Activated gamma-delta T cell treated with anti-CD3 and anti-CD28 coated beads, Interleukin-2, amount 50 U/mL, for 16 hours (primary cell): ENCODE data around the gene ZCRB1.
A peak's percentile ranks its signal among the peaks of the same experiment; 100 is the strongest.
"Not testable (repeated sequence)": the region's sequence is repeated elsewhere in the genome, so short reads cannot be mapped to it uniquely, and the experiment has no call there.

Experiments used
- DNase-seq: peaks from one replicate; pipeline ENCODE4 v3.0.0-alpha.2; 2020; ENCODE audit warnings: low read depth

ZCRB1 gene, protein sequence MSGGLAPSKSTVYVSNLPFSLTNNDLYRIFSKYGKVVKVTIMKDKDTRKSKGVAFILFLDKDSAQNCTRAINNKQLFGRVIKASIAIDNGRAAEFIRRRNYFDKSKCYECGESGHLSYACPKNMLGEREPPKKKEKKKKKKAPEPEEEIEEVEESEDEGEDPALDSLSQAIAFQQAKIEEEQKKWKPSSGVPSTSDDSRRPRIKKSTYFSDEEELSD

DNA sequence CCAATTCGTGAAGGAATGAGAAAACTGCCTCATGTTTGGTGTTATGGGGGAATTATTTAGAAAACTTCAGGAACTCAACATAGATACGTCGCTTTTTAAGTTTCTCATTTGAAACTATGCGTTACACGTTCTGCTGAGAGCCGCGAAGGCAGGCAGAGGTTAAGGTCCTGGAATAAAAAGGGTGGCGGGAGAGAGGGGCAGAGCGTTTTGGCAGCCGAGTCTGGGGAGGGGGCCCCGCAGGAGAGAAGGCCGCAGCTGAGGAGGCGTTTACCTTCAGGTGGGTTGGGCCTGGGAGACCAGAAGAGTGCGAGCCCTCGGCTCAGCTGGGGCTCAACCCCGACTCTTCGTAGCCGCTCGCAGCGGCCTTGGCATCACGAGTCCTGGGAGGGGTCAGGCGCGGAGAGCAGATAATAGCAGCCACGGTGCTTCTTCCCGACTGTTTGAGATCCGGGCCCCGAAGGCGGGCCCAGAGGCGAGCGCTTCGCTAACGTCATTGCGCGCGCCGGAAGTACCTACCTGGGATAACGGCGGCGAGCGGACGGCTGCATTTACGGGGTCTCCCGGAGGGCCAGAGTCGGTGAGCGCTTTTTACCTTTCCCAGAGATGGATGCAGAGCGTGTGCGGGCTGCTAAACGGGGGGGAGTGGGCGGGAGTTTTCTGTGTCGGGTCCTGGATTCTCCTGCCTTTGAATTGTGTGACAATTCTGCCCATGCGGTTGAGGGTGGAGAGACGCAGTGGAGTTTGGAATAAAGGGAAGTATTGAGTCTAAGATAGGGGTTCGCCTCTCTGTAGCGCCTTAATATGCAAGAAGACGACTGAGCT, at the start of gene ZCRB1, which contains the start of gene PPHLN1:
ZCRB1 (minus strand) TSS at position 442 of the 822 bp plus-strand sequence. CDS start 1,992 bp downstream, outside the sequence.
PPHLN1 (plus strand) TSS at position 515 of the 822 bp plus-strand sequence. CDS start 9,736 bp downstream, outside the sequence.
- peak; percentile 56 for DNase-seq

DNA sequence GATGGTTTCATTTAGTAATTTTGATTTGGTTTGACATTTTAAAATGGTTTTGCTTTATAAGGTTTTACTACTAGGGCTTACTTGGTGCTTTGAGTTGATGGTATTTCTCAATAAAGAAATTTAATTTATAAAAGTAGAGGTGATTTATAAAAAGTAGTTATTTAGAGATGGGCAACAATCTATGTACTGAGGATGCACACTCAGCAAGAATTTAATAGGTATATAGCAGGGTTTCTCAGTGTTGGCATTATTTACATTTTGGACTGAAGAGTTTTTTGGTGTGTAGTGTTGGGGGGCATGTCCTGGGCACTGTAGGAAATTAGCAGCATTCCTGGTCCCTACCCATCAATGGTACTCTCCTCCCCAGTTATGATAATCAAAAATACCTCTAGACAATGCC, 47.8 kb upstream of the ZCRB1 start:
- DNase-seq, result no peak

DNA sequence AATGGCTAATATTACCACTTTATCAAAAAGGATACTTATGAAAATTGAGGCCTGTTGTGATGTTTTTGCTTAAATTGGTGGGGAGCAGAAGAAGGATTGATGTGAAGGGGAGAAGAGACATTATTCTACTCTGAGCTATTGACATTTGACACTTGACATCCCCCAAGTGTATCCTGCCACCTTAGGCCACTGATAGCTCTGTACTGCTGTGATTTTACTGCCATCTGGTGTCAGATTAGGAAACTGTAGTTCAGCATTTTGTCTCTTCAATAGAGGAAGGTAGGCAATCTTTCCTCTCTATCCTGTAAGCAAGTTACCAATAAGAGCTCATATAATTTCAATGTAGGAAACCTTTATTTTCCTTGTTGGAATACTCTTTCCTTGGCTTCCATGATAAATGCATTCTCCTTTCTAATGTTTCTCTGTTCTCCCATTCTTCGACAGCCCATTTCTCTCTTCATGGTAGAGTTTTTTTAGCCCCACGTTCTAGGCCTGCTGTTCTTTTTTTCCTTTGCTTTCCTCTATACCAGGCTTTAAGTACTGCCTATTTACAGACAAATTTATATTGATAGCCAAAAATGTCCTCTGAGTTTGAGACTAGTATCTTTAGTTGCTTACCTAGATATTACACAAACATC, 46.4 kb upstream of the ZCRB1 start:
- DNase-seq, result no peak

DNA sequence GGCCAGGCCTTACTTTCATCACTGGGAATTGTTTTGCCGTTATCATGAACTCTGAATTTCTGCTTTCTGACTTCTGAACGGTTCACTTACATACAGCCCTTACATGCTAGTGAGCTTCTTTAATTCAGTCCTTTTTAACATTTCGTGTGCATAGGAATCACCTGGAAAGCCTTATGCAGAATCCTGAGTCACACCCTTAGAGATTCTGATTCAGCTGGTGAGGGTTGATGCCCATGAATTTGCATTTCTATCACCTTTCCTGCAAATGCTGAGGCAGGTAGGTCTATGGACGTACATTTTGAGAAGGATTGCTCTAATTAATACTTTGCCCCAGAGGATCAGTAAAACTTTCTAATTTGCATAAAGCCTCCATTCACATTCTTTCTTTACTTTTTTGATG, 44.1 kb upstream of the ZCRB1 start:
- no peak for DNase-seq

DNA sequence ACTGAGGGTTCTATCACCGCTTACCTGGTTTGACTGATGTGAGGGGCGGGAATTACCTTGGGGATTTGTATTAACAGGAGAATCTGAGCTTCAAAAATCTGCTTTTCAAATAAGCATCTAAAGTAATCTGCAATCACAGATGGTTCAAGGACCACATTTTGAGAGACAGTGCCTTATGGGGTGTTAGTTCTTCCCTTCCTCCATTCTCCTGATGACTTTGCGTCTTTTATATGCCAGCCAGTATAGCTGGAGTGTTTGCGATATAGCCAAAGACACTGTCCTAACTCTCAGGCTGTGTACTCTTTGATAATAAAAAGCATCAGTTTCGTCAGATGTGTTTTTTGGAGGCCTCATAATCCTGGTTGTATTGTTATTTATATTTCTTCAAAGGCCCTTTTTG, 39.6 kb upstream of the ZCRB1 start:
- no peak for DNase-seq

DNA sequence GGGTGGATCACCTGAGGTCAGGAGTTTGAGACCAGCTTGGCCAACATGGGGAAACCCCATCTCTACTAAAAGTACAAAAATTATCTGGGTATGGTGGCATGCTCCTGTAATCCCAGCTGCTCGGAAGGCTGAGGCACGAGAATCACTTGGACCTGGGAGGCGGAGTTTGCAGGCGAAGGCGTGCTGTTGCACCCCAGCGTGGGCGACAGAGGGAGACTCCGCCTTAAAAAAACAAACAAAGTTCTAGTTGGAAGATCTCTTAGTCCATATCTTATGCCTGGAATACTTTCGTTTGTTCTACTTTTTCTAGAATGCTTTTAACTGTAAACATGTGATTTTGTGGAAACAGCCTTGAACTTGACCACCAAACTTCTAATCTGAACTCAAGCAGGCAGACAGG, 38.8 kb upstream of the ZCRB1 start:
- DNase-seq, result no peak

DNA sequence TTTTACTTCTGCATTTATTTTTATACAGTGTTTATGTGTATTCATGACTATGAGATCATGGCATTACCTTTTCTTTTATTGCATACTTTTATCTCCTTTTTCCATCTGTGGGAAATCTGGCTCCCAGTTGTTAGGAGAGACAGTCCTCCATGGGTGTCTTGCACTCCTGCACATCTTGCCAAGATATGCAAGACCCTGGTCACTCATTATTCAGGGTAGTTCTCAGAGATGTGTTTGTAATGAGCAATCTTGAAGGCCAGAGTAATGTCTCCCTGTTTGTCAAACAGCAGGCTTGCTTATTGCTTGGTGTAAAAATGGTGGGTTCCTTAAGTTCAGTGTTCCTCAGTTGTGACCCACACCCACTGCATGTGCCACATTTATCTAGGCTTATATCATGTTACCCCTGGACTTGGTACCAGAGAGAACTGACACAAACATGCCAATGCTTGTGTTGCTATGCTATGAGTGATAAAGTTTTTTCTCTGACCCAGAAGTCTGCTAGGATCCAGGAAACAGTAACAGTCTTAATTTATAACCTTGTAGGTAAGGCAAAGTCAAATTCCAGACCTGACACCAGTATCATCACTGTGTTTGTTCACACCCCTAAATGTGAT, 36.9 kb upstream of the ZCRB1 start:
- DNase-seq, result no peak

DNA sequence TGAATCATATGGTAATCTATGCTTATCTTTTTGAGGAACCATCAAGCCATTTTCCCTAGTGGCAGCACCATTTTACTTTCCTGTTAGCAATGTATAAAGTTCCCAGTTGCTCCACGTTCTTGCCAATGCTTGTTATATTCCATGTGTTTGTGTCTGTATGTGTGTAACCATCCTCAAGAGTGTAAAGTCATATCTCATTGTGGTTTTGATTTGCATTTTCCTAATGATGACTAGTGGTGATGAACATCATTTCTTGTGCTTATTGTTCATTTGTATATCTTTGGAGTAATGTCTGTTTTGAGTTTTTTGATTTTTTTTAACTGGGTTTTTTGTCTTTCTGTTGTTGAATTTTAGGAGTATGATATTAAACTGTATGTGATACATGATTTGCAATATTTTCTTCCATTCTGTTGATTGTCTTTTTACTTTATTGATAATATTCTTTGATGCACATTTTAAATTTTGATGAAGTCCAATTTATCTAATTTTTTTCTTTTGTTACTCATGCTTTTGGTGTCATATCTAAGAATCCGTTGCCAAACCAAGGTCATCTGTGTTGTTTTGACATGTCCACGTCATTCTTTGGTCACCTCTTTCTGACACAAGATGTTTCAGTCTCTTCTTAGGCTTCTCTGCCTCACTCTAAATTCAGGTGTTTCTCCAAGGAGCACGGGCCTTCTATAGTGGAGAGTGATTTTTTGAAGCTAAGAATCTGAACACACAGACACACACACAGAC, 36.2 kb upstream of the ZCRB1 start:
- no peak for DNase-seq

DNA sequence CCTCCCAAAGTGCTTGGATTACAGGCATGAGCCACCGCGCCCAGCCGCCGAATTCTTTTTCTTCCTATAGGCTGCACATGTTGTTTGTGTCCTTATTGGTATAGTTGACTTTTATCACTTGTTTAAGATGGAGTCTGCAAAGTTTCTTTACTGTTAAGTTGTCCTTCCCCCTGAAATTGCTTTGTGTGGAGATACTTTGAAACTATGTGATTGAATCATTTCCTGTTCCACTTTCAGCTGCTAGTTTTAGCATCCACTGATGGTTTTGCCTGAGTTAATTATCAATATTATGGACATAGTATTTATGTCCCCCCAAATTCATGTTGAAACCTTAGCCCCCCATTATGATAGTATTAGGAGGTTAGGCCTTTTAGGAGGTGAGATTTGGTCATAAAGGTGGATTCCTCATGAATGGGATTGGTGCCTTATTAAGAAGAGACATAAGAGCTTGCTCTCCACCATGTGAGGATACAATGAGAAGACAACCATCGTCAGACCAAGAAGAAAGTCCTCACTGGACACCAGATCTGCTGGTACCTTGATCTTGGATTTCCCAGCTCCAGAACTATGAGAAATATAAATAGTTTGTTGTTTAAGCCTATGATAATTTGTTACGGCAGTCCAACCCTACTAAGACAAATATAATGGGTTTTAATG, 35.0 kb upstream of the ZCRB1 start:
- no peak for DNase-seq

DNA sequence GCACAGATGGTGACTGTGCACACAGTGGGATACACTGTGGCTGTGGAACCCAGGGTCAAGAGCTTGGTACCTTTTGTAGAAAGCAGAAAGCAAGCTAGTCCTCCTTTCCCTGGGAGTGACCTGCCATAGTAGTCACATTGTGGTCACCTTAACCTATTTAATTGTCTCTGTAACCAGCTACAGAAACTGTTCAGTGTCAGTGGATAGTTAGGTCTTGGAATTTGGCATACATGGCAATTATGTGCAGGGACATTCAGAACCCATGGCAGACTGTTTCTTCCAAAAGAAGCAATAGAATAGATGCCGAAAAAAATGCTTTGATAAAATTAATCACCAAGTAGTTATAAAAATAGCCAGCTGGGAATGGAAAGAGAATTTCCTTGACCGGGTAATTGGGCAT, 30.4 kb upstream of the ZCRB1 start:
- DNase-seq, result no peak

DNA sequence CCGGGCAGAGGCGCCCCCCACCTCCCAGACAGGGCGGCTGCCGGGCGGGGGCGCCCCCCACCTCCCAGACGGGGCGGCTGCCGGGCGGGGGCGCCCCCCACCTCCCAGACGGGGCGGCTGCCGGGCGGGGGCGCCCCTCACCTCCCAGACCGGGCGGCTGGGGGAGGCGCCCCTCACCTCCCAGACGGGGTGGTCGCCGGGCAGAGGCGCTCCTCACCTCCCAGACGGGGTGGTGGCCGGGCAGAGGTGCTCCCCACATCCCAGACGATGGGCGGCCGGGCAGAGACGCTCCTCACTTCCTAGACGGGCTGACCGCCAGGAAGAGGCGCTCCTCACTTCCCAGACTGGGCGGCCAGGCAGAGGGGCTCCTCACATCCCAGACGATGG, 24.1 kb upstream of the ZCRB1 start:
- not testable (repeated sequence) for DNase-seq

DNA sequence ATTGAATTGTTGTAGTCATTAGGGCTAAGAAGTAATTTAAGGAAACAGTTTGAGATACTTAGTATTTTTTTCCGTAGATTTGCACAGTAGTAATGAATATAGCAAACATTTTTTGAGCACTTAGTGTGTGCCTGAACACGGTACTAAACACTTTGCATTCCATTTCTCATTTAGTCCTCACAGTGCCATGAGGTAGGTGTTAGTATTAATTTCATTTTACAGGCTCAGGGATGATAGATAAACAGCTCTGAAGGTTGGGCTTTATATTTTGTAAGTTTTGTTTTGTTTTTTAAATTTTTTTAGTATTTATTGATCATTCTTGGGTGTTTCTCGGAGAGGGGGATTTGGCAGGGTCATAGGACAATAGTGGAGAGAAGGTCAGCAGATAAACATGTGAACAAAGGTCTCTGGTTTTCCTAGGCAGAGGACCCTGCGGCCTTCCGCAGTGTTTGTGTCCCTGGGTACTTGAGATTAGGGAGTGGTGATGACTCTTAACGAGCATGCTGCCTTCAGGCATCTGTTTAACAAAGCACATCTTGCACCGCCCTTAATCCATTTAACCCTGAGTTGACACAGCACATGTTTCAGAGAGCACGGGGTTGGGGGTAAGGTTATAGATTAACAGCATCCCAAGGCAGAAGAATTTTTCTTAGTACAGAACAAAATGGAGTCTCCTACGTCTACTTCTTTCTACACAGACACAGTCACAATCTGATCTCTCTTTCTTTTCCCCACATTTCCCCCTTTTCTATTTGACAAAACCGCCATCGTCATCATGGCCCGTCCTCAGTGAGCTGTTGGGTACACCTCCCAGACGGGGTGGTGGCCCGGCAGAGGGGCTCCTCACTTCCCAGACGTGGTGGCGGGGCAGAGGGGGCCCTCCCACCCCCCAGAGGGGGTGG, 23.5 kb upstream of the ZCRB1 start:
- not testable (repeated sequence) for DNase-seq

DNA sequence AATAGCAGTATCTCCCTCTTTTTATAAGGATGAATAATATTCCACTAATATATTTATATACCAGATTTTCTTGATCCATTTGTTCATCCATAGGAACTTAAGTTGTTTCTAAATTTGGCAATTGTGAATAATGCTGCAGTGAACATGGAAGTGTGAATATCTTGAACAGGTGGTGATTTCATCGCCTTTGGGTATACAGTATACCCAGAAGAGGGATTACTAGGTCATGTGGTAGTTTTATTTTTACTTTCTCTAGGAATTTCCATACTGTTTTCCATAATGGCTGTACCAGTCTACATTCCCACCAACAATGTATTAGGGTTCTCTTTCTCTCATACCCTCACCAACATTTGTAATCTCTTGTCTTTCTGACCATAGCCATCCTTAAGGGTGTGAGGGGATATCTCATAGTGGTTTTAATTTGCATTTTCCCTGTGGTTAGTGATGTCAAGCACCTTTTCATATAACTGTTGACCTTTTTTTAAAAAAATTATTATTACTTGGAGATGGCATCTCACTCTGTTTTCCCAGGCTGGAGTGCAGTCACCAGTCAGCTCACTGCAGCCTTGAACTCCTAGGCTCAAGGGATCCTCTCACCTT, 20.6 kb upstream of the ZCRB1 start:
- no peak for DNase-seq

DNA sequence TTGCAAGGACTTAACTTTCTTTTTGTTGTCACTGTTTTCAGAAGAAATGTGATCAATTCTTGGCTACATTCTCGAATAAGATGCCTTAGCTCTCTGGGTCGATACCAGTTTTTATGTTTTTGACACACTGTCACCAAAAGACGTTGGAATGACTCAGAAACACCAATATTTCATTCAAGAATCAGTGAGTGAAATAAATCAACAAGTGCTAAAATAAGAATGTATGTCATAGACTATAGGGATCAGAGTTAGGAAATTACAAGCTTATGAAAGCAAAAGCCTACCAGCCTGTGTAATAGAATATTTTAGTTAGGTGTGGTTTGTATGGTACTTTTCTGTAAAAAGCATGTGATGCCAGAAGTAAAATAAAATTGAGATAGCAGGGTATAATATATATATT, 17.8 kb upstream of the ZCRB1 start:
- DNase-seq, result no peak

DNA sequence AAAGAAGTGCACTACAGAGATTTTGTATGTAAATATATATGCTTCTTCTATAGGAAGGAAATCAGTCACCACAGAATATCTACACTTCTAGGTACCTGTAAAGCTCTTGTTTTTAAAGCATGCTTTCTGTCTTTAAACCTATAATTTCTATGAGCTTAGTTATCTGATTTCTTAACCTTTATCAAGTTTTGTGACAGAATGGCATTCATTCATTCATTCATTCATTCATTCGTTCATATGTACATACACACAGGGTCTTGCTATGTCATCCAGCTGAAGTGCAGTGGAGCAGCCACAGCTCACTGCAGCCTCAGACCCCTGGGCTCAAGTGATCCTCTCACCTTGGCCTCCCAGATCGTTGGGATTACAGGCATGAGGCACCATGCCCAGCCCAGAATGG, 16.1 kb upstream of the ZCRB1 start:
- no peak for DNase-seq

DNA sequence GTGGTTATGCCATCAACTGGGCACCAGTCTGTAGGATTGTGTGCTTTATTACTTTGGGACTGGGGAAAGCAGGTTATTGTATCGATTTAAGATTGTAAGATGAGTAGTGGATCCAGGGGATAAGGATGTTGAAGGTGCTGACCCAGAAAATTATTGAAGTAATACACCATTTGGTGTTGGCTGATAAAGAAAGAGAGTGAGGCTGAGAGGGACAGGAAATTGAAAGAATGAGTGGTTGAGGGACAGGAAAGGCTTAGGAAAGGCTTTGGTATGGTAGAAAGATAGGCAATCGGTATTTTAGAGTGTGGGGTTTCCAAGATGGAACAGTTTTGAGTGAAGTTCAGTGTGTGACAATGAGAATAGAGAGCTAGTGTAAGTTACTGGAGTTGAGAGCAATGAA, 12.4 kb upstream of the ZCRB1 start:
- DNase-seq, result no peak

DNA sequence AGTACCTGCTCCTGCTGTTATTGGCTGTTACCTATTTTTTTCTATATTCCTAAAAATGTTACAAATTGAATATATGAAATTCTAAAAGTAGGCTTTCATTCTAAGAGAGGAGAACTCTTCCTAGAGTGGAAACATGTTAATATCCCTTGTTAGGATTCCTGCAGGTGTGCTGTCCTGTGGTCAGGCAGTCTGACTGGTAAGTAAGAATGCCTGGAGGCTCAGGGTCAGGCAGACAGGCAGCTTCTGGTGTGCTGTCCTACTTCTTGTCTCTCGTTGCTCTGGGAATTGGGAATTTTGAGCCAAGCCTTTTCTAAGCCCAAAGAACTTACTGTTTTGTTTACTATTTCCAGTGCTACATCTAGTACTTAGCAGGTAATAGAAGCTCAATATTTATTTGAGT, 10.4 kb upstream of the ZCRB1 start:
- no peak for DNase-seq

DNA sequence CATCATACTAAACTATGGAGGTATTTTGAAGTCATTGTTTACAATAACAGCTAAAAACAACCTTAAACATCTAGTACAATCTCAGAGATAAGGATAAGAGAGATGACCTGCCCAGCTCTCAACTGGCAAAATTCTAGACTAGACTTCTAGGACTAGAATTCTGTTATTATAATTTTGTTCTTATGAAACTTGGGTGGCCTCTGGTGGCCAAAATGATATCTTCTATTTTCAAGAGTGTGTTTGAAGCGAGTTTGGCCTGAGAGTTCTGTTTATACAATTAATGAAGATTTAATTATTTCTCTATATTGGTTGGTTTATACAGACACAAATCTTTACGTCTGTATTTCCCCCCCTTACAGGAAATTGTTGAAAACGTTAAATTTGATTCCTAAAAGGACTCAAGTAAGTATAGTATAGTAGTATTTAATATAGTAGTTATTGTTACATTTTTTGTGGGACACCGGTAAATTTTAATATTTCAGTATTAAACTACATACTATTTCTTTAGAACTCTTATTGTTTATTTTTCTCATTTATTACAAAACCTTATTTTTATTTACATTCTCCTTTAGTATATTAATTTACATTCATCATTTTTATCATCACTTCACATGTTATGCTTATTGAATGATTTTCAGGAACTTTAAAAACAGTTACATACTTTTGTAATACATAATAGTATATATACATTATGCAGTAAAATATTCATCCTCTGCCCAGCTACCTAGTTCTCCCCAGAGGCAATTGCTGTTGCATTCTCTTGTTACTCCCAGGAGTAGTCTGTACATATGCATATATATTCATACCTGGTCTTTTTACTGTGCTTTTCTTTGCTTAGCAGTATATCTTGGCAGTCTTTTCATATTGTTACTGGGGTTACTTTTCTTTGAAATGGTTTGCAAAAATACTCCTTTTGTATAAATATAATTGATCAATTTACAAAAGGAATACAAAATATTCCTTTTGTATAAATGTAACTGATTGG, 6.7 kb upstream of the ZCRB1 start:
- DNase-seq, result no peak

DNA sequence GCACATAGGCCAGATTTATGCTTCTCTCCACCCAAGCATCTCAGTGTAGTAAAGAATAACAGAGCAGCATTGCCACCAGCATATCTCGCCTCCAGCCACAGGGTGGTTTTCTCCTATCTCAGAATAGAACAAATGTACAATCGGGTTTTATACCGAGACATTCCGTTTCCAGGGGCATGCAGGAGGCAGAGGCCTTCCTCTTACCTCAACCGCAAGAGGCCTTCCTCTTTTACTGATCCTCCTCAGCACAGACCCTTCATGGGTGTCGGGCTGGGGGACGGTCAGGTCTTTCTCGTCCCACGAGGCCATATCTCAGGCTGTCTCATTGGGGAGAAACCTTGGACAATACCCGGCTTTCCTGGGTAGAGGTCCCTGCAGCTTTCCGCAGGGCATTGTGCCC, 4.2 kb upstream of the ZCRB1 start:
- DNase-seq, result not testable (repeated sequence)
